Amniotic stem cell (primary cell): ENCODE results near the gene ICAM2.
"Not testable (repeated sequence)": the region's sequence is repeated elsewhere in the genome, so short reads cannot be mapped to it uniquely, and the experiment has no call there.

Source experiments
- DNase-seq: peaks from one replicate; lab custom pipeline; 2025; lab: John Stamatoyannopoulos, UW

Gene ICAM2

GRCh38 chr17:63997341-63998048 is 22.9 kb downstream of the ICAM2 start:
- no peak for DNase-seq

DNA sequence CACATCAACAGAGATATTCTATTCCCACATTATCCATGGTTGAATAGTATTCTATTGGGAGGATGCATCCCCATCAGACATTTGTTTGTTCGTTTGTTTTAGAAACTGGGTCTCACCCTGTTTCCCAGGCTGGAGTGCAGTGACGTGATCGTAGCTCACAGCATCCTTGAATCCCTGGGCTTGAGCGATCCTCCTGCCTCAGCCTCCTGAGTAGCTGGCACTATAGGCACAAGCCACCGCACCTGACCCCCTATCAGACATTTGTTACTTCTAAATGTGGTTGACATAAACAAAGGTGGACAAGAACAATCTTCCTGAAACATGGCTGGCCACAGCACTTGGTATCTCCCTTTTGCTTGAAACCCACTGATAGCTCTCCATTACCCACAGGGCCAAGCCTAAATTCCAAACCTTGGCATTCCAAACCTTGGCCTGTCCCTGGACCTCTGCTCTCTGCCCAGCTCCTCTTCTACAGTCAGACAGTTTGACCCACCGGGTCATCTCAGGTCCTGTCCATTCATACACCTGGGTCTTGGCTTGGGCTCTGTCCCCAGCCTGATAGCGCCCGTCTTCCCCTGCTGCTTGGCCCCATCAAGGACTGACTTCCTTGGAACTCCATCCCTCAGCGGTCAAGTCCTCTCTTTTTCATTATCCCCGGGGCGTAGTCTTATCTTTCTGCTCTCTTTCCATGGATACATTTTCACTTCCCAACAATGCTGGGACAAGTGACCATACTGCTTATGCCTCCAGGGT is 23.8 kb downstream of the ICAM2 start:
- no peak for DNase-seq

GRCh38 chr17:63995626-63996025 is 24.8 kb downstream of the ICAM2 start:
- no peak for DNase-seq

DNA sequence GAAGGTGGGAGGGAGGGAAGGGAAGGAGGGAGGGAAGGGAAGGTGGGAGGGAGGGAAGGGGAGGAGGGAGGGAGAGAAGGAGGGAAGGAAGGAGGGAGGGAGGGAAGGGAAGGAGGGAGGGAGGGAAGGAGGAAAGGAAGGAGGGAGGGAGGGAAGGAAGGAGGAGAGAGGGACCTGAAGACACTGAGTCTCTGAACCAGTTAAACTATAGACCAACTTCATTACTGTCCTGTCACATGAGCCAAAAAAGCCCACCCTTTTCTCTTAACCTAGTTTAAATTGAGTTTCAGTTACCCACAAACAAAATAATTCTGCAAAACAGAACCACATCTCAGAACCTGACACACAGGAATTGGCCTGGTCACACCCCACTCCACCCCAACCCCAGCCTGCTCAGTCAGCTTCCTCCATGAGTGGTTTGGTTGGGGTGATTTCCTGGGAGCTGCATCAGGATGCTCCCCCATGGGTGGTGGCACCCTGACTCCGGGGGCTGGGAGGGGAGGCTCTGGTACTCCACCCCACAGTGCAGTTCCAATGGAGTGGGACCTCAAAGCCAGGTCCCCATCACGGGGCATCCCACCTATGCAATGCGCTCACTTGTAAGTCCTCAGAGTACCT is 27.0 kb downstream of the ICAM2 start:
- DNase-seq: no peak

DNA sequence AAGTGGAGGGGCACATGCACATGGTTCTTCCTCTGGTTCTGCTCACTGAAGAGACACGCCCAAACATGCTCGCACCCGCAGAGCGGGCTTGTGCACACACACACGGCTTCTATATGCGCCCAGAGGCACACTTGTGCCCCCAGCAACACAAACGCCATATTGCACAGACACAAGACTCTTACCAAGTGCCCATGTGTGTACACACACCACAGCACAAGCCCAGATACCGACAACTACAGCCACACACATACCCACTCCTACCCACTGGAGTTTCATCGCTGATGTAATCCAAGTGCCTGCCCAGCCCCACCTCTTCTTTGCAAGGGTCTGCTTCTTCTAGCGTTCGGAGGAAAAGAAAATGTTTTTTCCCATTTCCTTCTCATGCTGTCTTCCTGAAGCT is 28.8 kb downstream of the ICAM2 start:
- DNase-seq: no peak

DNA sequence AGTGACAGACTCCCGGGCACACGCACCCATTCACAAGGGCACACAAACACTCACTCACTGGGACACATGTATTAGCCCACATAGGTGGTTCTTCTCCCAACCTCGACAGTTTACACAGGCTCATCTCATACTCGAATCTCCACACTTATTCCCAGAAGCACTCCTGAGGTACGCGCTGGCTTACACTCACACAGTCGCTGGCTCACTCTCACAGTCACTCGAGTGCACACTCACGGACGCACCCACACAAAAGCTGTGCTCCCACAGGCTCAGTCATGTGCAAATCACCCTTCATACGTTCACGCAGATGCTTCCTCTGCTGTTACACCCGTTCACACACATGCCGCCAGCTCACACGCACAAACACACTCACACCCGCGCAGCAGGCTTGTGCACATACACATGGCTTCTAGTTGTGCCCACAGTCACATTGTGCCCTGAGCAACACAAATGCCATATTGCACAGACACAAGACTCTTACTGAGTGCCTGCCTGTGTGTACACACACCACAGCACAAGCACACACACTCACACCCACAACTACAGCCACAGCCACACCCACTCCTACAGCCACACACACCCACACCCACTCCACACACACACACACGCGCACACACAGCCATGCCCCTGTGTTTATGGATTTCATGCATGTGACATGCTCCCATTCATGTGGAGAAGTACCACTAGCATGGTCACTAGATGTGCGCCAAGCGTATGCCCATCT is 30.6 kb downstream of the ICAM2 start:
- DNase-seq: no peak

- DNase-seq: no peak
Measured at GRCh38 chr17:63988741-63989621, 31.5 kb downstream of the ICAM2 start.

GRCh38 chr17:63988127-63988478 is 32.3 kb downstream of the ICAM2 start:
- DNase-seq: no peak

DNA sequence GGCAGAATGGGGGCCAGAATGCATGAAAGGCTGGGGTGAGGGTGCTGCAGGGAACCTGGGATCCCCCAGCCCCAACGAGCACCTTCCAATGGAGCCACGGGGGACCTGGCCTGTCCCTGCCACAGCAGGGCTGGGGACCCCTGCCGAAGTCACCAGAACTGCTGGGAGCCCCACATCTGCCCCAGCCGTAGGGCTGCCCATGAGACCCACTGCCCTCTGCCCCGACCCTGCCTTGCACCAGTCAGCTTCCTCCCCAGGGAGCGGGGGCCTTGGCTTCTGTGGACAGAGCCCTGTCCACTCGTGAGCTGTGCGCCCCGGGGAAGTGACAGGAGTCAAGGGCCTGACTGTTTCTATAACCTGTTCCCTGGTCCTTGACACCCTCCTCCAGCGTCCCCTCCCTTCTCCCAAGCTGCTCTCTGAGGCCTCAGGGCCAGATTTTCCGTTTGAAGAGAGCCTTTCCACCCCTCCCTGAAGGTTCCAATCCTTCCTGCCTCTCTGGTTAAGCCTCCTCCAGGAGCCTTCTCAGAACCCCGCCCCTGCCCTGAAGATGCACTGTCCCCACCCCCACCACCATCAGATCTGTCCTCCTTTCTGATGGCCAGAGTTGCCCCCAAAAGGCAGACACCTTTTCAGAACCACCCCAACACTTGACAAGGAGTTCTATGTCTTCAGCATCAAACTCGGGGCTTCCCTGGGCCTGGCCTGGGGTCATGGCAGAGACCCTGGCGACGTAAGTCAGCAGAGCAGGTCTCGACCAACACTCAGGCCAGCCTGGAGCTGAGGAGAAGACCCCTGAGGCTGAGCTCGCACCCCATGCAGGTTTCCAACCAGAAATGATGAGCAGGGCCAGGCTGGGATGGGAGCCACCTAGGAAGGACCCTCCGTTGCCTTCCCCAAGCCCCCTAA is 33.0 kb downstream of the ICAM2 start:
- no peak for DNase-seq

DNA sequence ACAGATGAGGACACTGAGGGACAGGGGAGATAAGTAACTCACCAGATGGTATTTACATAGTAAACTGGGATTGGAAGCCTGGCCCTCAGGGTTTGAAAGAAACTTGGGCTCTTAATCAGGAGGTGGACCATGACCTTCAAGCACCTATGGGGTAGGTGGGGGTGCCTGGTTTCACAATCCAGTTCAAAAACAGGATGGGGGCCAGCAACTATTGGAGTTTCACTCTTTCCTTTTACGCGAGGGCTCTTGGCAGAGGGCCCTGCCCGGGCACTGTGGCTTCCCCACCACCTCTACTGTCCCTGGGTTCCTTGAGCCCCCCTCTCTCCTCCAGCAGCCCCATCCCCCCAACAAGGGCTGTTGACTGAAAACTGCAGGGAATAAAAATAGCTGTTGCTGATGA is 33.6 kb downstream of the ICAM2 start:
- no peak for DNase-seq

GRCh38 chr17:63985387-63986140 is 34.9 kb downstream of the ICAM2 start:
- DNase-seq: no peak

- DNase-seq: peak; percentile 51
Measured at GRCh38 chr17:63984651-63985386, 35.6 kb downstream of the ICAM2 start.

DNA sequence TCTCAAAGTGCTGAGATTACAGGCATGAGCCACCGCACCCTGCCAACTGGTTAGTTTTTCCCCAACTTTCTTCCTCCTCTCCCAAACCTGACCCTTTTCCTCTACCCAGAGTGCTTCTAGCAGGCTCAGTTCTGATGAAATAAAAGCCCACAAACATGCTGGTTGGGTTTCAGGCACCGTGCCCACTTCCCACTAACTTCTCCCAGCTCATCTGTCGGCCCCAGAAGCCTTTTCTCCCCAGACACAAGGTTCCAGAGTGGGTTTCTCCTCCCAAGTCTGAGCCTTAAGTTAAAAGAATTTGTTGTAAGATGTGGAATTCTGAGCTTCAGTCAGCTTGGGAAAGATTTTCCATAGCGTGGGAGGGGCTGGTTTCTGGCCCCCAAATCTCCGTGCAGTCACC is 36.2 kb downstream of the ICAM2 start:
- DNase-seq: no peak

GRCh38 chr17:63983320-63983719 is 37.1 kb downstream of the ICAM2 start:
- no peak for DNase-seq

DNA sequence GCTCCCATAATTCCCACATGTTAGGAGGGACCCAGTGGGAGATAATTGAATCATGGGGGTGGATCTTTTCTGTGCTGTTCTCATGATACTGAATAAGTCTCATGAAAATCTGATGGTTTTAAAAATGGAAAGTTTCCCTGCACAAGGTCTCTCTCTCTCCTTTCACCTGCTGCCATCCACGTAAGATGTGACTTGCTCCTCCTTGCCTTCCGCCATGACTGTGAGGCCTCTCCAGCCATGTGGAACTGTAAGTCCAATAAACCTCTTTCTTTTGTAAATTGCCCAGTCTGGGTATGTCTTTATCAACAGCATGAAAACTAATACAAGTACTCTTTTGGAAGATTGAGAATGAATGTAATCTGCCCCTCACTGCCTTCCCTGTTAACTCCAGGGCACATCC is 37.8 kb downstream of the ICAM2 start:
- not testable (repeated sequence) for DNase-seq

DNA sequence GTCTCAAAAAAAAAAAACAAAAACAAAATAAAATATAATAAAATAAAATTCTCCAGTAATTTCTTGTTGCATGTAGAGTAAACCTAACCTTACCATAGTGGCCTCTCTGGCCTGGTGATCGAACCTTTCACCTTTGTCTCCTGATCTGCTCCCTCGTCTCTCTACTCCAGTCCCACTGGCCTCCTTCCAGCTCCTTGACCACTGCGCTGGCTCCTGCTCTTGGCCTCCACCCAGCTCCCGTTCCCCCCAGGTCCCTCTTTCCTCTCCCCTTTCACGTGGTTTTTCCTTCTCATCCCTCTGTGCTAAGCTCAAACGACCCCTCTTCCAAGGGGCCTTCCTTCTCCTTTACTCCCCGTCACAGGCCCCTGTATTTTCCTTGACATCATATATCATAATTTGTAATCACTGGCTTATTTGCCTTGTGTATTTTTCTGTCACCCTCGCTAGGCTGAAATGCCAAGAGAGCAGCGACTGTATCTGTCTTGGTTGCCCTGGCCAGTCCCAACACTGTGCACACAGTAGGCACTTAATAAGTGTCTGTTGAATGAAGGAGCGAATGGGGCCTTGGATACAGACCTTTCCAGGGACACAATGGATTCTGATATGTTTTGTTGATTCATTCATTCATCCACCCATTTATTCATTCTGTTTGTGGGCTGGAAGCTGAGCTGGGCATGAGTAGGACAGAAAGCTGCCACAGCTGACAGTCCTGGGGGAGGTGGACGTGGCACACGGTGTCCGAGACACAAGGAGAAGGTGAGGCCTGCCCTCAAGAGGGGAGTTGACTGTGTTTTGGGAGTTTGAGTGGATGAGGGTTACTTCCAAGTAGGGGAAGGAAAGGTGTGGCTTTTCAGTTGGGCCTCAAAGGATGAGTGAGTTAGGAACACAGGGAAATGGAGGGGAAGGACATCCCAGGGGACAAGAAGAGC is 41.9 kb downstream of the ICAM2 start:
- no peak for DNase-seq

DNA sequence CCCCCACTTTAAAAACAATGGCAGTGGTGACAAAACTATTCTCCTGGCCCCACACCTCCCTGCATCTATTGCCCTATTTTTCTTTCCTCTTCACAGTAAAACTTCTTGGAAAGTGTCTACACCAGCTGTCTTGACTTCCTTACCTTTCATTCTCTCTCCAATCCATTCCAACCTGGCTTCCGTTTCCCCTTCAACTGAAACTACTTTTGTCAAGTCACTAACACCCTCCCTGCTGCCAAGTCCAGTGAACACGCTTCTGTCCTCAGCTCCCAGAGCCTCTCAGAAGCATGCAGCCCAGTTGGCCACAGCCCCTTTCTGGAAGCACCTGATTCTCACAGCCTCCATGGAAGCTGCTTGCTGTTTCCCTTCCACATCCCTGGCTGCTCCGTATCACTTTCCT is 43.7 kb downstream of the ICAM2 start:
- no peak for DNase-seq

DNA sequence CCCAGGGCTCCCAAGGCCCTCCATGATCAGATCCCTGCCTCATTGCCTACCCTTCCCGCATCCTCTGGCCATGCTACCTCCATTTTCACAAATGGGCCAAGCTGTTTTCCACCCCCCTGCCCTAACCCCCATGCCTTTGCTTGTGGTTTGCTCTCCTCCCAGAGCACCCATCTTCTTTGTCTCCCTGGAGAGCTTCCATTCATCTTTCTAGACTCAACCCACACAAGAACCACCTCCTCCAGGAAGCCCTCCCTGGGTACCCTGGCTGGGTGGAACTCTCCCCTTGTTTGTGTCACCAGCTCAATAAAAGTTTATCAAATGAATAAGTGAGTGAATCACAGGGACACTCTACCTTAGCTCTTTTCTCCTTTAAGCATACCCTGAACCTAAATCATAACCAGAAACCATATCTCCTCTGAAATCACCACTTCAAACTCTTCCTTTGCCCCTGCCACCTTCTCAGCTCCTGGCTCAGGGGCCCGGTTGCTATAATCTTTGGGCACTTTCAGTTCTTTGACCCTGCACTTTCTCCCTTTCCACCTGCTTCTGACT is 44.8 kb downstream of the ICAM2 start:
- DNase-seq: no peak
